ENCODE results near the gene RERE.

The RERE gene

GRCh38 chr1:8763888-8764287 lies 53.6 kb downstream of the RERE start:
- no peak overlapping the region for H3K4me2 ChIP-seq (ENCODE audit: low read depth, low read length, poor library complexity, severe bottlenecking)
- no peaks in the 10 kb centered on the region for H3K36me3 ChIP-seq (ENCODE audit: low read length)
- H3K9me3 ChIP-seq (ENCODE audit: insufficient read depth, low read length) = no peaks in the 10 kb centered on the region
- no peaks in the 10 kb centered on the region for H3K27me3 ChIP-seq (ENCODE audit: low read length)
- TF ChIP-seq EZH2phosphoT487 (conservative IDR thresholded peaks at IDR 0.05; ENCODE audit: low read length) (no peak), CTCF (IDR thresholded peaks at IDR 0.05; ENCODE audit: insufficient read depth, low read length, poor library complexity, severe bottlenecking) (no peak)
- no peaks in the 10 kb centered on the region for H3K79me2 ChIP-seq (ENCODE audit: insufficient read depth, low read length)
- H3F3A ChIP-seq (ENCODE audit: insufficient read depth) = no peaks in the 10 kb centered on the region
- H3K27ac ChIP-seq (ENCODE audit: low read depth, low read length) = no peak overlapping the region
- H4K20me1 ChIP-seq (ENCODE audit: low read depth, low read length) = no peaks in the 10 kb centered on the region
- no peaks in the 10 kb centered on the region for H3K9me2 ChIP-seq (replicated peaks; ENCODE audit: insufficient read depth, low read length)
- H3K9ac ChIP-seq (ENCODE audit: low read length) = no peak overlapping the region
- no peak overlapping the region for H3K4me3 ChIP-seq (ENCODE audit: insufficient read depth, low read length, poor library complexity, severe bottlenecking)
- H2AFZ ChIP-seq (ENCODE audit: low read depth, low read length, severe bottlenecking) = no peak overlapping the region

- no peaks in the 10 kb centered on the region for H3K9me3 ChIP-seq (ENCODE audit: insufficient read depth, low read length)
- no peak overlapping the region for H2AFZ ChIP-seq (ENCODE audit: low read depth, low read length, severe bottlenecking)
- H3K4me2 ChIP-seq (ENCODE audit: low read depth, low read length, poor library complexity, severe bottlenecking) = no peak overlapping the region
- H3K9me2 ChIP-seq (replicated peaks; ENCODE audit: insufficient read depth, low read length) = no peaks in the 10 kb centered on the region
- H3K79me2 ChIP-seq (ENCODE audit: insufficient read depth, low read length) = no peaks in the 10 kb centered on the region
- H4K20me1 ChIP-seq (ENCODE audit: low read depth, low read length) = no peaks in the 10 kb centered on the region; the same call in 1 of the 2 replicates
- no peaks in the 10 kb centered on the region for H3K27me3 ChIP-seq (ENCODE audit: low read length)
- no peak for TF ChIP-seq CTCF (IDR thresholded peaks at IDR 0.05; ENCODE audit: insufficient read depth, low read length, poor library complexity, severe bottlenecking)
- TF ChIP-seq EZH2phosphoT487 (conservative IDR thresholded peaks at IDR 0.05; ENCODE audit: low read length) = no peak
- H3K9ac ChIP-seq (ENCODE audit: low read length) = no peak overlapping the region
- H3K27ac ChIP-seq (ENCODE audit: low read depth, low read length) = no peak overlapping the region
- H3F3A ChIP-seq (ENCODE audit: insufficient read depth) = no peaks in the 10 kb centered on the region
- no peaks in the 10 kb centered on the region for H3K36me3 ChIP-seq (ENCODE audit: low read length)
- no peak overlapping the region for H3K4me3 ChIP-seq (ENCODE audit: insufficient read depth, low read length, poor library complexity, severe bottlenecking)
Measured at GRCh38 chr1:8754993-8755392, 62.4 kb downstream of the RERE start.

- Histone ChIP-seq H3K36me3 (ENCODE audit: low read length) (no peaks in the 10 kb centered on the region), H3F3A (ENCODE audit: insufficient read depth) (no peaks in the 10 kb centered on the region), H2AFZ (ENCODE audit: low read depth, low read length, severe bottlenecking) (no peak overlapping the region), H3K9me2 (replicated peaks; ENCODE audit: insufficient read depth, low read length) (no peaks in the 10 kb centered on the region), H3K27ac (ENCODE audit: low read depth, low read length) (no peak overlapping the region), H3K79me2 (ENCODE audit: insufficient read depth, low read length) (no peaks in the 10 kb centered on the region), H3K4me3 (ENCODE audit: insufficient read depth, low read length, poor library complexity, severe bottlenecking) (no peak overlapping the region), H4K20me1 (ENCODE audit: low read depth, low read length) (no peaks in the 10 kb centered on the region; the same call in 1 of the 2 replicates), H3K9me3 (ENCODE audit: insufficient read depth, low read length) (no peaks in the 10 kb centered on the region), H3K27me3 (ENCODE audit: low read length) (no peaks in the 10 kb centered on the region), H3K9ac (ENCODE audit: low read length) (no peak overlapping the region), H3K4me2 (ENCODE audit: low read depth, low read length, poor library complexity, severe bottlenecking) (no peak overlapping the region)
- no peak for TF ChIP-seq CTCF (IDR thresholded peaks at IDR 0.05; ENCODE audit: insufficient read depth, low read length, poor library complexity, severe bottlenecking)
Measured at GRCh38 chr1:8754247-8754650, 63.2 kb downstream of the RERE start.

All from SU-DHL-6 (cell line).